GM18868 (cell line): ENCODE data around the gene CHRNB2.
A peak's percentile ranks its signal among the peaks of the same experiment; 100 is the strongest.

Experiments
- ATAC-seq: cut with Tn5 transposase; IDR thresholded peaks from one replicate; pipeline ENCODE4 v1.9.1; 2021; ENCODE audit warnings: mild to moderate bottlenecking, moderate library complexity; ENCODE audit not compliant: unreplicated experiment

Gene CHRNB2

DNA sequence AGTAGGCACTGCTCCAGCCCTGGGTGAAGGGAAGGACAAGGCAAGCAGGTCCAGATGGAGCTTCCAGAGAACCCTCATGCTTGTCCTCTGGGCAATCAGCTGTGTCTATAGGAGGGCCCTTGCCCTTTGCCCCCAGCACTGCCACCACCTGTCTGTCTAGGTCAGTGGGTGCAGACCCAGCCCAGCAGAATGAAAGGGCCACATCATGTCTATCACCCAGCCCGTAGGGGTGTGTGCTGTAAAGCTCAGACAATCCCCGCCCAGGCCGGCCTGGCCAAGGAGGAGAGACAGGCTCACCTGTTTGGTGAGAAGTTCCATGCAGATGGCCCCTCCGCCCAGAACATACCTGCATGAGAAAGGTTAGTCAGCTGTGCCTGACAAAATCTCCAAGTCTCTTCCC is 16.1 kb upstream of the CHRNB2 start:
- no peak for ATAC-seq

DNA sequence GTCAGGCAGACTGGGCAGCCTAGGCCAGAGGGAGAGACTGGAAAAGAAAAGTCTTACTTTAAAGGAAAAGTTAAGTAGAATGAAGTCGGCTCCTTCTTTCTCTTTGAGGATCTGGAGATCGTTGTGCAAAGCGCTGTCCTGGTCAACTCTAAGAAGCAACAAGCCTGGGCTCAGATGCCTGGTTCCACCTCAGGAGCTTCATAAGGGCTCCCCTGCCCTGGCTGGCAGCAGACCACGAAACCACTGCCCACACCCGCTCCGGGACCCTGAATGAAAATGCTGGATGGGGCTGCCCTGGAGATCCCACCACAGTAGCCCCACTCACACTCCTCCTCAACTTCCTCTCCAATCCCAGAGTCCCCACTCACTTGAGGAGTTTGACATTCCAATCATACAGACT is 15.5 kb upstream of the CHRNB2 start:
- ATAC-seq: no peak

GRCh38 chr1:154553056-154554030 is 14.2 kb upstream of the CHRNB2 start:
- ATAC-seq: no peak

- no peak for ATAC-seq
These were observed 11.2 kb upstream of the CHRNB2 start for GRCh38 chr1:154556422-154556821.

DNA sequence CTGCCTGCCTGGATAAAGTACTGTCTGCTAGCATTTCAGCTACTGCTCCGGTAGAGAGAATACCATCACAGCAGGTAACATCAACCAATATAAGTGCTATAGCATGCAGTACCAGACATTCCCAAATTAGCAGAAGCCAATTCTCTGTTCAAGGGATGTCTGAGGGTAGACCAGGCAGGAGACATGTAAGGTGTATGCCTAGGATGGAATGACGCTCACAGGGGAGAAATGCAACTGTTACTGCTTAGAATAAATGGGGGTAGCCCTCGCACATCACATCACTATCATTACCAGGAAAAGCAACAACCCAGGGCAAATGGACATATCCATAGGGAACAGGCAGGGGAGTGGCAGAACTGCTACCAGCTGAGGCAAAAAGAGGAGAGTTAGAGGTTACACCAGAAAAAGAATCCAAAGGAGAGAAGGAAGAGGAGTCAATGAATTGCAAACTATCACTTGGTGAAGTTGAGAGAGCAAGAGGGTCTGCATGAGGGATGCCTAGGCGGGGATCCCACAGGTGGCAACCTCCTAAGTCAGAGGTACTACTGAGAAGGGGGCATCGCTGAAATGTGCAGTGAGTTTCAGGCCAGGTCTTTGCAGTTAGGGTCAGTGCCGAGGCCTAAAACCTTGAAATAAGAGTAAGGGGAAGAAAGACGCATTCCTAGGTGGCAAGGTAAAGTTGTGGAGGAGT is 10.2 kb upstream of the CHRNB2 start:
- no peak for ATAC-seq

DNA sequence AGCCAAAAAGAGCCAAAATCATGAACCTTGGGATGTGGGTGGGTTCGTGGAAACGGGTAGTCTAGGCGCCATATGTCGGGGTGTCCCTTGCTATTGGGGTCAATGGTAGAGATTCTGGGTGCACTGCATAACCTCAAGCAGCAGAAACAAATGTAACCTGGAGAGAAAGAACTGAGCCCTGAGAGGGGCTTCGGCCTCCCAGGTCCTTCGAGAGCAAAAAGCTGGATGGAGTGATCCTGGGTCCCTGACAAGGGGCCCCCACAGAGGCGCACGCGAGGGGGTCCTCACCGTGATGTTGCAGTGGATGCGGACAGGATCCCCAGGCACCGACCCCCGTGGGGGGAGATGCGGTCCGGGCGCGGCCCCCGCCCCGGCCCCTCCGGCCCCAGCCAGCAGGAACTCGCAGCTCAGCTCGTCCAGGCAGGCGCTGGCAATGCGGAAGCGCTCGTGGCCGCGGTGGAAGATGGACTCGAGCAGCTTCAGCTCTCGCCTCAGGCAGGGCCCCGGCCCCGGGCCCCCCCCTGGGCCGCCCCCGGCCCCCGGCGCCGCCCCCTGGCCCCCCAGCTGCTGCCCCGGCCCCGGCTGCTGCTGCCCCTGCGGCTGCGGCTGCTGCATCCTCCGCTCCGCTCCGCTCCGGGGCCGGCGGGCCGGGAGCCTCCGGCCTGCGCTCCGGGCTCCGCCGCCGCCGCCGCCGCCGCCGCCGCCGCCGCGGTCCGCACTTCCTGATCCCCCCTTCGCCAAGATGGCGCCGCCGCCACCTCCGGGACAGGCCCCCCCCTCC is 9.4 kb upstream of the CHRNB2 start, which contains the start of gene UBE2Q1:
UBE2Q1 (minus strand) TSS at position 724 of the 781 bp plus-strand sequence; CDS start at position 615, 109 bp downstream.
- no peak for ATAC-seq

DNA sequence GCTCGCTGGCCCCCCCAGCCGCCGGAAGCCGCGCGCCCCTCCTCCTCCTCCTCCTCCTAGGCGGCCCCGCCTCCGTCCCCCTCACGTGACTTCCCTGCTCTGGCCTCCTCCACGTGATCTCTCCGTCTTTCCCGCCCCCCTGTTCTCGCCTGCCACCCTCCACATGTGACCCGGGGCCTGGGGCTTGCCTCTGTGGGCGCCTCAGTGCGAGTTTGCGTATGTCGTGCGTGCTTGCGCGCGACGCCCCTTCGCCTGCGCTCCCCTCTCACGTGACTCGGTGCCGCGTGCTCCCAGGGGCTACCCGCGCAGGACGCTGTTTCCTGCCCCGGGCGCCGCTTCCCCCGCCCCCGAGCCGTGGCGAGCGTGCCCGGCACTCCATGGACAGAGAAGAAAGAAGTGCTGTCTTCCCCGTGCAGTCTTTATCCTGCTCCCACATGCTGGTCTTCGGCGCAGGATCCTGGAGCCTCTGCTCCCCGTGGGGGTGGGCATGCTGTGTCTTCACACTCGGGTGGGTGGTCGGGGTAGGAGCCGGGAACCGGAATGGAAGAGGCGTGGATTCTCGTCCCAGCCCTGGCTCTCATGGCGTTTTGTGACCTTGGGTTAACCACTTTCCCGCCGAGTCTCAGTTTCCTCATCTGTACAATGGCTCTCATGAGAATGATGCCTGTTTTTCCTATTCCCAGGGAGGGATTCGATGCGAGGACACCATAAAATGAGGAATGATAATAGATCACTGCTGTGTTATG is 8.7 kb upstream of the CHRNB2 start:
- peak; percentile 90 for ATAC-seq

GRCh38 chr1:154559466-154560044 is 8.0 kb upstream of the CHRNB2 start:
- ATAC-seq: no peak

DNA sequence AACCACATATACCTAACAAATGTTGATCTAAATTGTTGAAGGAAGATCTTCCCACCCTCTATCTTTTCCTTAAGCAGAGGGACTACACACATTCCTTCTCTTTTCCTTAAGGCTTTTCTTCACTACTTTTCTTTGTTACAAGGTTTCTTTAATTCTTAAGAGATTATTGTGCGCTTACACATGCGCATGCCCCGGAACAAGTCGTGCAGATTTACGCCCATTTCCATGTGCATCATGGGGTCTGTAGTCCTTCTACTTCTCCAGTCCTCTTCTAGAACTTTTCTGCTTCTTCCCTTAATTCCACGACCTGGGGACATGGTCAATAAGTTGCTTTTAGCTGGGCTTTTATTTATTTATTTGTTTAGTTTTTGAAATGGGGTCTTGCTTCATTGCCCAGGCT is 1.7 kb upstream of the CHRNB2 start:
- no peak for ATAC-seq

GRCh38 chr1:154568157-154568815 is 708 bp downstream of the CHRNB2 start:
- no peak for ATAC-seq

DNA sequence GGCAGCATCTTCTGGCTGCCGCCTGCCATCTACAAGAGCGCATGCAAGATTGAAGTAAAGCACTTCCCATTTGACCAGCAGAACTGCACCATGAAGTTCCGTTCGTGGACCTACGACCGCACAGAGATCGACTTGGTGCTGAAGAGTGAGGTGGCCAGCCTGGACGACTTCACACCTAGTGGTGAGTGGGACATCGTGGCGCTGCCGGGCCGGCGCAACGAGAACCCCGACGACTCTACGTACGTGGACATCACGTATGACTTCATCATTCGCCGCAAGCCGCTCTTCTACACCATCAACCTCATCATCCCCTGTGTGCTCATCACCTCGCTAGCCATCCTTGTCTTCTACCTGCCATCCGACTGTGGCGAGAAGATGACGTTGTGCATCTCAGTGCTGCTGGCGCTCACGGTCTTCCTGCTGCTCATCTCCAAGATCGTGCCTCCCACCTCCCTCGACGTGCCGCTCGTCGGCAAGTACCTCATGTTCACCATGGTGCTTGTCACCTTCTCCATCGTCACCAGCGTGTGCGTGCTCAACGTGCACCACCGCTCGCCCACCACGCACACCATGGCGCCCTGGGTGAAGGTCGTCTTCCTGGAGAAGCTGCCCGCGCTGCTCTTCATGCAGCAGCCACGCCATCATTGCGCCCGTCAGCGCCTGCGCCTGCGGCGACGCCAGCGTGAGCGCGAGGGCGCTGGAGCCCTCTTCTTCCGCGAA is 3.8 kb downstream of the CHRNB2 start:
- no peak for ATAC-seq

DNA sequence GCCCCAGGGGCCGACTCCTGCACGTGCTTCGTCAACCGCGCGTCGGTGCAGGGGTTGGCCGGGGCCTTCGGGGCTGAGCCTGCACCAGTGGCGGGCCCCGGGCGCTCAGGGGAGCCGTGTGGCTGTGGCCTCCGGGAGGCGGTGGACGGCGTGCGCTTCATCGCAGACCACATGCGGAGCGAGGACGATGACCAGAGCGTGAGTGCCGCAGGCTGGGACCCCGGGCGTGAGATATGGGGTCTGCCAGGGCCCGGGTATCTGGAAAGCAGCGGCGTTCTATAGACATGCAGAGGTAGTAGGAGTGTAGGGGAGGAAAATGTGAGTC is 4.3 kb downstream of the CHRNB2 start:
- no peak for ATAC-seq

- no peak for ATAC-seq
These were observed 5.0 kb downstream of the CHRNB2 start for GRCh38 chr1:154572468-154573167.

DNA sequence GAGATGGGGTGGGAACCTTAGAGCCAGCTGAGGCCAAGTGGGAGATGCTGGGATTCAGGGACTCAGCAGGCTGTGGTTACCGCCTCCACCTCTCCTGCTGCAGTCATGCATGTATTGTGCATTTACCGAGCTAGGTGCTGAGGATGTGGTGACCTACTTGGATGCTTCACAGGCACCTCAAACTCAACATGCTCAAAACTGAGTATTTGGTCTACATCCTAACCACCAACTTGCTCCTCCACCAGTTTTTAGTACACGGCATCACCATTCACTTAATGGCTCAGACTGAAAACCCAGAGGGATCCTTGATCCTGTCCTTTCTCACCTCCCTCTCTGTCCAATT is 5.6 kb downstream of the CHRNB2 start:
- ATAC-seq: no peak

DNA sequence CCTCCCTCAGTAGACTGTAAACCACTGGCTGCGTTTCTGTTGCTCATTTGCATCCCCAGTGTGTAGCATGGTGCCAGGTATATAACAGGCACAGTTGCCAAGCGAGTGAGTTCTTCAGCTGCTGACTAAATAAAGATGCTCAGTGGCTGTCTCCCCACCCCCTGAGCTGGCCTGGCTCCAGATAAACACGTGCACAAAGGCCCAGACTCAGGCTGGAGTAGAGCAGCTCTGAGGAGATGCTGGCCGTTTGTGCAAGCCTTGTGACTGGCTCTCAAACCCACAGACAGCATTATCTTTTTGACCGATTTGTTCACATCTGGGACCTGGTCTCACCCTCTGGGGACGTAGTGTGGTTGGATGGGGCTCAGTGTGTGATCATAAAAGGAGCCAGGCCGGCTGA is 7.1 kb downstream of the CHRNB2 start:
- no peak for ATAC-seq

- ATAC-seq: no peak
These were observed 7.8 kb downstream of the CHRNB2 start for GRCh38 chr1:154575147-154575927.

DNA sequence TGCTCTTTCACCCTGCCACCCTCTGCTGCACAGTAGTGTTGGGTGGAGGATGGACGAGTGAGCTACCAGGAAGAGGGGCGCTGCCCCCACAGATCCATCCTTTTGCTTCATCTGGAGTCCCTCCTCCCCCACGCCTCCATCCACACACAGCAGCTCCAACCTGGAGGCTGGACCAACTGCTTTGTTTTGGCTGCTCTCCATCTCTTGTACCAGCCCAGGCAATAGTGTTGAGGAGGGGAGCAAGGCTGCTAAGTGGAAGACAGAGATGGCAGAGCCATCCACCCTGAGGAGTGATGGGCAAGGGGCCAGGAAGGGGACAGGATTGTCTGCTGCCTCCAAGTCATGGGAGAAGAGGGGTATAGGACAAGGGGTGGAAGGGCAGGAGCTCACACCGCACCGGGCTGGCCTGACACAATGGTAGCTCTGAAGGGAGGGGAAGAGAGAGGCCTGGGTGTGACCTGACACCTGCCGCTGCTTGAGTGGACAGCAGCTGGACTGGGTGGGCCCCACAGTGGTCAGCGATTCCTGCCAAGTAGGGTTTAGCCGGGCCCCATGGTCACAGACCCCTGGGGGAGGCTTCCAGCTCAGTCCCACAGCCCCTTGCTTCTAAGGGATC is 8.5 kb downstream of the CHRNB2 start:
- ATAC-seq: no peak
